HCT116 (cell line): ENCODE measurements around the gene ZBTB2. TPM values are rescaled to one million over a fixed set of nuclear protein-coding genes. Genes with fewer than 3 reads are reported as not detected.

Experiments
- ATAC-seq: fragments of 200-7000 bp; cut with Tn5 transposase; 2 replicates; pipeline ENCODE4 v1.9.1; 2020; ENCODE audit warnings: mild to moderate bottlenecking, moderate library complexity
- BruUV-seq: library from RNA; stranded (reverse); fragments of 400-500 nt; replicated peaks from 2 replicates; lab custom pipeline; 2021; lab: Mats Ljungman, UMichigan
- CTCF ChIA-PET: fragments of 300-600 bp; sonication (Branson Sonifier 250); formaldehyde crosslinking; loops from one replicate; lab custom pipeline; 2021; ENCODE audit warnings: antibody characterized with exemption; lab: Charles Lee
- POLR2A ChIA-PET: fragments of 300-600, 350-600 bp; sonication (Branson Sonifier 250); formaldehyde crosslinking; loops from one replicate; lab custom pipeline; 2021; ENCODE audit warnings: antibody characterized with exemption; lab: Charles Lee
- RAD21 ChIA-PET, 2 experiments: fragments of 300-600 bp; sonication (Branson Sonifier 250); formaldehyde crosslinking; loops; one replicate each; lab custom pipeline; 2023; ENCODE audit warnings: low total read pairs in 2 of 2; ENCODE audit not compliant: uncharacterized antibody in 2 of 2, unreplicated experiment in 2 of 2, low non-redundant PET in 1 of 2; lab: Charles Lee
- DNase-seq: peaks from one replicate; pipeline ENCODE4 v3.0.0-alpha.2; 2010; ENCODE audit warnings: low read depth, low spot score
- H2AFZ ChIP-seq: fragments of 200-600 bp; shearing (Covaris generic), sonication (generic); 2 replicates; pipeline ENCODE4 v1.6.1; 2017; ENCODE audit warnings: low read depth, mixed run types, mixed read lengths, antibody characterized with exemption, low read length; ENCODE audit not compliant: poor library complexity, severe bottlenecking
- H3K27ac ChIP-seq: 2 replicates; pipeline ENCODE4 v1.5.1; 2012; ENCODE audit warnings: low read depth, low read length
- H3K27me3 ChIP-seq: fragments of 200-600 bp; sonication (generic); 2 replicates; pipeline ENCODE4 v1.6.1; 2016; ENCODE audit warnings: mixed run types, low read length, mixed read lengths; ENCODE audit not compliant: insufficient read depth
- H3K36me3 ChIP-seq, 2 experiments: fragments of 200-500 bp in 1 of 2; fragments of 200-600 bp in 1 of 2; sonication (Bioruptor generic) in 1 of 2; sonication (generic) in 1 of 2; 2 replicates each; pipeline versions ENCODE4 v1.5.1 to v1.6.1; 2014 to 2016; ENCODE audit warnings: low read length in 2 of 2, inconsistent platforms in 1 of 2, mixed read lengths in 1 of 2, mixed run types in 1 of 2; ENCODE audit not compliant: insufficient read depth in 2 of 2, control insufficient read depth in 1 of 2
- H3K4me1 ChIP-seq, 2 experiments: fragments of 200-600 bp in 1 of 2; sonication (generic) in 1 of 2; 2 replicates each; pipeline versions ENCODE4 v1.5.1 to v1.6.1; 2012 to 2017; ENCODE audit warnings: low read length in 2 of 2, inconsistent platforms in 1 of 2, mild to moderate bottlenecking in 1 of 2, mixed read lengths in 1 of 2, mixed run types in 1 of 2, moderate library complexity in 1 of 2; ENCODE audit not compliant: insufficient read depth in 2 of 2, control insufficient read depth in 1 of 2
- H3K4me2 ChIP-seq: fragments of 200-600 bp; sonication (generic); 2 replicates; pipeline ENCODE4 v1.6.1; 2017; ENCODE audit warnings: mixed run types, low read length, mixed read lengths
- H3K4me3 ChIP-seq, 2 experiments: fragments of 200-600 bp in 1 of 2; sonication (generic) in 1 of 2; replicated peaks in 1 of 2; 2 replicates each; pipeline ENCODE4 v1.5.1; 2011 to 2016; ENCODE audit warnings: low read length in 2 of 2, control low read depth in 1 of 2, low read depth in 1 of 2, mild to moderate bottlenecking in 1 of 2, mixed read lengths in 1 of 2, mixed run types in 1 of 2
- H3K79me2 ChIP-seq: fragments of 200-600 bp; sonication (generic); 2 replicates; pipeline ENCODE4 v1.6.1; 2017; ENCODE audit warnings: mild to moderate bottlenecking, mixed run types, low read length, moderate library complexity, mixed read lengths; ENCODE audit not compliant: insufficient read depth
- H3K9ac ChIP-seq: fragments of 200-600 bp; sonication (generic); 2 replicates; pipeline ENCODE4 v1.6.1; 2016; ENCODE audit warnings: low read length, mixed read lengths
- H3K9me2 ChIP-seq: fragments of 200-600 bp; sonication (generic), shearing (Covaris generic); 2 replicates; pipeline ENCODE4 v1.6.1; 2017; ENCODE audit warnings: mixed run types, mild to moderate bottlenecking, moderate library complexity; ENCODE audit not compliant: insufficient read depth
- H3K9me3 ChIP-seq, 2 experiments: fragments of 200-500 bp in 1 of 2; fragments of 200-600 bp in 1 of 2; sonication (Bioruptor generic) in 1 of 2; sonication (generic) in 1 of 2; 2 replicates each; pipeline ENCODE4 v1.6.1; 2014 to 2017; ENCODE audit warnings: low read length in 2 of 2, mixed read lengths in 2 of 2, inconsistent platforms in 1 of 2, low read depth in 1 of 2, mild to moderate bottlenecking in 1 of 2, mixed run types in 1 of 2, moderate library complexity in 1 of 2; ENCODE audit not compliant: control insufficient read depth in 1 of 2, insufficient read depth in 1 of 2
- H4K20me1 ChIP-seq: fragments of 200-600 bp; sonication (generic), shearing (Covaris generic); 2 replicates; pipeline ENCODE4 v1.6.1; 2017; ENCODE audit warnings: mixed run types, mild to moderate bottlenecking, moderate library complexity; ENCODE audit not compliant: insufficient read depth
- EGR1 ChIP-seq: IDR thresholded peaks from 2 replicates; pipeline ENCODE4 v1.6.1; 2012; ENCODE audit warnings: low read depth
- ELF1 ChIP-seq: IDR thresholded peaks from 2 replicates; pipeline ENCODE4 v1.6.1; 2012; ENCODE audit warnings: low read depth, borderline replicate concordance
- POLR2AphosphoS5 ChIP-seq: IDR thresholded peaks from 2 replicates; pipeline ENCODE4 v1.6.1; 2011; ENCODE audit warnings: mild to moderate bottlenecking, low read depth, low read length, moderate library complexity
- TCF7L2 ChIP-seq: IDR thresholded peaks from 2 replicates; pipeline ENCODE4 v1.7.0; 2011; ENCODE audit warnings: borderline replicate concordance, inconsistent platforms; ENCODE audit not compliant: insufficient read depth, insufficient read length; ENCODE audit errors: extremely low read depth
- ZBTB33 ChIP-seq: IDR thresholded peaks from 2 replicates; pipeline ENCODE4 v1.6.1; 2011; ENCODE audit warnings: mild to moderate bottlenecking, low read length, moderate library complexity; ENCODE audit not compliant: insufficient replicate concordance; ENCODE audit errors: extremely low read depth
- ZFX ChIP-seq: fragments of 450-650 bp; IDR thresholded peaks from 2 replicates; pipeline ENCODE4 v1.6.1; 2017
- ZNF274 ChIP-seq: fragments of 200-500 bp; sonication (Bioruptor generic); IDR thresholded peaks from 2 replicates; pipeline ENCODE4 v1.6.1; 2014; ENCODE audit warnings: mild to moderate bottlenecking, low read depth, low read length, inconsistent platforms
- intact Hi-C: fragments of 100-400 bp; cut with micrococcal nuclease; formaldehyde crosslinking; loops from 2 replicates; pipeline ENCODE4 v1.10.0; 2022
- total RNA-seq: library from RNA; stranded (reverse); gene quantifications from one replicate; pipeline ENCODE4 v1.2.1, GENCODE V29; 2021; ENCODE audit not compliant: unreplicated experiment

ZBTB2 gene
- total RNA-seq, 1 experiment from 2014 or later: 12.5 TPM

GRCh38 chr6:151390851-151391470 is 398 bp downstream of the ZBTB2 start:
- H3K9me3 ChIP-seq: no peaks in the 10 kb centered on the region
- ChIA-PET RAD21 (no interaction called here), CTCF (no interaction called here), POLR2A (interaction anchor here (2.0 kb wide), 1 partner anchor 16 kb away, joined by 8 read pairs; no protein-coding TSS in a partner anchor)
- DNase-seq (no peak), ATAC-seq (peak; percentile 18; the same call in 1 of the 2 replicates)
- H3K79me2 ChIP-seq: peaks cover 83% of the 10 kb centered on the region
- intact Hi-C loops: loop anchor here (2.0 kb wide), 2 partner anchors 50 to 62 kb away; partner anchors contain the start of gene RMND1
- H3K27me3 ChIP-seq: no peaks in the 10 kb centered on the region
- TF ChIP-seq TCF7L2: peak; percentile 26
- TF ChIP-seq ELF1: no peak
- TF ChIP-seq ZFX: peak; percentile 28
- TF ChIP-seq ZBTB33: no peak
- peak; percentile 86 for TF ChIP-seq POLR2AphosphoS5
- peak; percentile 63 for TF ChIP-seq EGR1
- no peak for TF ChIP-seq ZNF274
- H3K4me3 ChIP-seq: peak overlapping the region; percentile 80 to 82
- H3K9me2 ChIP-seq: no peaks in the 10 kb centered on the region
- peaks cover 3% of the 10 kb centered on the region; the same call in 1 of the 2 replicates for H4K20me1 ChIP-seq
- H3K4me2 ChIP-seq: peak overlapping the region; percentile 79
- no TSS peak for BruUV-seq
- H3K4me1 ChIP-seq: peaks cover 24 to 36% of the 10 kb centered on the region in 2 experiments
- peak overlapping the region; percentile 98 for H3K9ac ChIP-seq
- peak overlapping the region; percentile 99 for H3K27ac ChIP-seq
- no peaks in the 10 kb centered on the region for H3K36me3 ChIP-seq
- no peak overlapping the region for H2AFZ ChIP-seq
